ENCODE measurements around the gene CERS4.

DNA sequence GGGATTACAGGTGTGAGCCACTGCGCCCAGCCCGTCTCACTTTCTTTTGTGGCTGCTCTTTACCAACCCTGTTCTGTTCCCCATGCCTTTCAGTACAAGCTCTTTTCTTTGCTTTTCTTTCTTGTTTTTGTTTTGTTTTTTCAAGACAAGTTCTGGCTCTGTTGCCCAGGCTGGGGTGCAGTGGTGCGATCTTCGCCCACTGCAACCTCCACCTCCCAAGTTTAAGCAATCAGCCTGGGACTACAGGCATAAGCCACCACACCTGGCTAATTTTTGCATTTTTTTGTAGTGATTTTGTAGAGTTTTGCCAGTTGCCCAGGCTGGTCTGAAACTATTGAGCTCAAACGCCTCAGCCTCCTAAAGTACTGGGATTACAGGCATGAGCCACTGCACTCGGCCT is 3.7 kb downstream of the CERS4 start:
- TF ChIP-seq CTCF (IDR thresholded peaks at IDR 0.05; ENCODE audit: borderline replicate concordance, extremely low read depth, low read length, poor library complexity, severe bottlenecking) (no peak), EZH2 (IDR thresholded peaks at IDR 0.05; ENCODE audit: borderline replicate concordance, low read depth, low read length, severe bottlenecking) (no peak)

Measured in DND-41 (cell line).